Measurements from ENCODE around the gene COPS8. TPM values are rescaled to one million over a fixed set of nuclear protein-coding genes. Genes with fewer than 3 reads are reported as not detected.

Gene COPS8
- total and polyA plus RNA-seq, 2 of the 4 experiments (the other 2 are of a cell fraction) = 47.0 to 64.9 TPM

GRCh38 chr2:237128845-237129592, 43.3 kb downstream of the COPS8 start (continued):
- no peak for TF ChIP-seq RAD21 (IDR thresholded peaks at IDR 0.05; ENCODE audit: low read length)

GRCh38 chr2:237129625-237130263, 44.1 kb downstream of the COPS8 start:
- POLR2A ChIA-PET (ENCODE audit: unreplicated experiment) = no interaction called here
- H3K4me3 ChIP-seq (ENCODE audit: insufficient read depth, low read depth, low read length) = no peak overlapping the region
- H3K79me1 ChIP-seq (ENCODE audit: low read depth in 1 of 2, low read length in 2 of 2) = peaks cover 0 to 28% of the 10 kb centered on the region in 2 experiments; a peak in 3 of 4 replicates
- CTCF ChIA-PET = no interaction called here
- H3K18ac ChIP-seq (ENCODE audit: low read depth, low read length) = peak overlapping the region; percentile 56; the same call in 1 of the 2 replicates
- no peak overlapping the region; the same call in 1 of the 2 replicates for H4K5ac ChIP-seq (ENCODE audit: low read depth, low read length)
- H2AK9ac ChIP-seq (replicated peaks; ENCODE audit: low read depth, low read length, poor library complexity) = peak overlapping the region; percentile 20
- TF ChIP-seq SMC3 (IDR thresholded peaks at IDR 0.05; ENCODE audit: low read depth, low read length) (no peak), RFX5 (IDR thresholded peaks at IDR 0.05; ENCODE audit: low read depth, low read length) (no peak), MAZ (IDR thresholded peaks at IDR 0.05; ENCODE audit: borderline replicate concordance, low read depth, low read length) (no peak), BHLHE40 (IDR thresholded peaks at IDR 0.05; ENCODE audit: low read depth, low read length) (no peak), POLR2A (IDR thresholded peaks at IDR 0.05; ENCODE audit: low read depth, low read length) (no peak), RAD21 (IDR thresholded peaks at IDR 0.05; ENCODE audit: low read length) (no peak), CHD1 (IDR thresholded peaks at IDR 0.05; ENCODE audit: low read depth, low read length) (no peak), ELK1 (IDR thresholded peaks at IDR 0.05; ENCODE audit: borderline replicate concordance, low read depth, low read length) (no peak), MAFK (IDR thresholded peaks at IDR 0.05; ENCODE audit: low read depth, low read length) (no peak), FOS (IDR thresholded peaks at IDR 0.05; ENCODE audit: low read depth, low read length) (no peak), CEBPB (IDR thresholded peaks at IDR 0.05; ENCODE audit: low read depth, low read length) (no peak), MXI1 (IDR thresholded peaks at IDR 0.05; ENCODE audit: borderline replicate concordance, low read depth, low read length) (no peak), RCOR1 (IDR thresholded peaks at IDR 0.05; ENCODE audit: insufficient replicate concordance, low read length) (no peak), NFE2L2 (IDR thresholded peaks at IDR 0.05; ENCODE audit: low read depth, low read length) (no peak)
- no peaks in the 10 kb centered on the region for H4K20me1 ChIP-seq (ENCODE audit: insufficient read depth, low read length)
- H3K23ac ChIP-seq (ENCODE audit: low read depth, low read length) = no peak overlapping the region
- dilution Hi-C loops (cut with HindIII; ENCODE audit: low sequenced_read_pairs, unreplicated experiment) = no loop called here
- intact Hi-C loops (cut with micrococcal nuclease) = loop anchor here (10.0 kb wide), 1 partner anchor 345 kb away; no protein-coding TSS in a partner anchor
- peaks cover 29% of the 10 kb centered on the region for H3K9me1 ChIP-seq (ENCODE audit: insufficient read depth, low read length)
- peaks cover 24% of the 10 kb centered on the region for H3K4me1 ChIP-seq (ENCODE audit: control insufficient read depth, insufficient read depth, low read length)
- DNase-seq (no peak), ATAC-seq (ENCODE audit: low read depth) (no peak)
- peak overlapping the region; percentile 88 for H2BK120ac ChIP-seq (ENCODE audit: low read depth, low read length)
- peak overlapping the region; percentile 95 for H3K14ac ChIP-seq (replicated peaks; ENCODE audit: low read depth, low read length)
- peak overlapping the region; percentile 95 for H3K4ac ChIP-seq (ENCODE audit: low read depth, low read length)
- in situ Hi-C loops (cut with MboI; ENCODE audit: low sequenced_read_pairs) = no loop called here
- H3K27me3 ChIP-seq (ENCODE audit: control insufficient read depth, insufficient read depth, low read length) = no peaks in the 10 kb centered on the region
- no peak overlapping the region; the same call in 1 of the 2 replicates for H3K27ac ChIP-seq (ENCODE audit: insufficient read depth, low read length)
- H2AFZ ChIP-seq (replicated peaks; ENCODE audit: low read length, poor library complexity) = peak overlapping the region; percentile 24
- no TSS peak for BruUV-seq (replicated peaks)
- H3K9me3 ChIP-seq (ENCODE audit: control insufficient read depth, insufficient read depth, low read length) = no peaks in the 10 kb centered on the region; the same call in 1 of the 2 replicates
- H2BK15ac ChIP-seq (ENCODE audit: low read depth, low read length) = peak overlapping the region; percentile 6; the same call in 1 of the 3 replicates
- 96% methylated on average over 4 of the region's 4 CpGs; no CpG with 5 or more reads in 1 of the 2 experiments for WGBS, 2 experiments (ENCODE audit: extremely low coverage in 2 of 2, insufficient read length in 1 of 2)
- no peak overlapping the region for H3K4me2 ChIP-seq (ENCODE audit: low read depth, low read length)
- H2BK5ac ChIP-seq (ENCODE audit: low read depth, low read length, poor library complexity, severe bottlenecking) = no peak overlapping the region
- H2BK20ac ChIP-seq (ENCODE audit: low read depth, low read length) = no peak overlapping the region; the same call in 1 of the 2 replicates
- peak overlapping the region in 1 of 2 experiments; percentile 88; a peak in 3 of 4 replicates for H4K8ac ChIP-seq (ENCODE audit: low read depth in 2 of 2, low read length in 2 of 2)
- H3K9ac ChIP-seq (ENCODE audit: low read depth, low read length) = no peak overlapping the region
- H4K91ac ChIP-seq (ENCODE audit: insufficient read depth, low read depth, low read length) = peak overlapping the region; percentile 40; the same call in 1 of the 2 replicates
- no peak overlapping the region for H3K56ac ChIP-seq (ENCODE audit: extremely low read depth, insufficient read depth, low read length)
- peak overlapping the region; percentile 86; the same call in 1 of the 2 replicates for H2AK5ac ChIP-seq (ENCODE audit: low read depth, low read length)
- no peaks in the 10 kb centered on the region for H3K36me3 ChIP-seq (ENCODE audit: control insufficient read depth, insufficient read depth, low read length)
